Raji (cell line): ENCODE data around the gene DUOX1.

ENCODE experiments used
- POLR2A ChIP-seq: IDR thresholded peaks from 2 replicates; pipeline ENCODE4 v1.6.1; 2011; ENCODE audit warnings: low read depth, low read length, control low read depth; ENCODE audit not compliant: insufficient read depth

The DUOX1 gene

GRCh38 chr15:45185069-45185779 lies 55.4 kb downstream of the DUOX1 start:
- no peak for TF ChIP-seq POLR2A

GRCh38 chr15:45185903-45186770 lies 56.3 kb downstream of the DUOX1 start:
- TF ChIP-seq POLR2A, result no peak

- no peak for TF ChIP-seq POLR2A
Measured at GRCh38 chr15:45186771-45187577, 57.2 kb downstream of the DUOX1 start.

GRCh38 chr15:45187578-45187893 lies 57.7 kb downstream of the DUOX1 start:
- TF ChIP-seq POLR2A, result no peak

- no peak for TF ChIP-seq POLR2A
Measured at GRCh38 chr15:45187894-45188830, 58.4 kb downstream of the DUOX1 start, which contains the start of gene SHF. SHF (minus strand) TSS chr15:45187966; CDS start chr15:45187951, 15 bp downstream.

- no peak for TF ChIP-seq POLR2A
Measured at GRCh38 chr15:45197512-45197911, 67.7 kb downstream of the DUOX1 start.

GRCh38 chr15:45198337-45199135 lies 68.7 kb downstream of the DUOX1 start:
- TF ChIP-seq POLR2A, result peak; percentile 61

GRCh38 chr15:45199136-45199810 lies 69.5 kb downstream of the DUOX1 start:
- TF ChIP-seq POLR2A, result peak; percentile 35; the same call in 1 of the 2 replicates

GRCh38 chr15:45200001-45200798 lies 70.4 kb downstream of the DUOX1 start:
- peak; percentile 66 for TF ChIP-seq POLR2A

GRCh38 chr15:45200799-45201556 lies 71.2 kb downstream of the DUOX1 start:
- TF ChIP-seq POLR2A, result no peak; the same call in 1 of the 2 replicates

GRCh38 chr15:45201557-45201859 lies 71.7 kb downstream of the DUOX1 start:
- TF ChIP-seq POLR2A, result no peak

- no peak for TF ChIP-seq POLR2A
Measured at GRCh38 chr15:45201869-45202268, 72.1 kb downstream of the DUOX1 start.
